GM21515 (cell line): ENCODE results near the gene GTF3C2.

ENCODE experiments used
- ATAC-seq: cut with Tn5 transposase; IDR thresholded peaks from one replicate; pipeline ENCODE4 v1.9.1; 2021; ENCODE audit not compliant: unreplicated experiment

Gene GTF3C2

DNA sequence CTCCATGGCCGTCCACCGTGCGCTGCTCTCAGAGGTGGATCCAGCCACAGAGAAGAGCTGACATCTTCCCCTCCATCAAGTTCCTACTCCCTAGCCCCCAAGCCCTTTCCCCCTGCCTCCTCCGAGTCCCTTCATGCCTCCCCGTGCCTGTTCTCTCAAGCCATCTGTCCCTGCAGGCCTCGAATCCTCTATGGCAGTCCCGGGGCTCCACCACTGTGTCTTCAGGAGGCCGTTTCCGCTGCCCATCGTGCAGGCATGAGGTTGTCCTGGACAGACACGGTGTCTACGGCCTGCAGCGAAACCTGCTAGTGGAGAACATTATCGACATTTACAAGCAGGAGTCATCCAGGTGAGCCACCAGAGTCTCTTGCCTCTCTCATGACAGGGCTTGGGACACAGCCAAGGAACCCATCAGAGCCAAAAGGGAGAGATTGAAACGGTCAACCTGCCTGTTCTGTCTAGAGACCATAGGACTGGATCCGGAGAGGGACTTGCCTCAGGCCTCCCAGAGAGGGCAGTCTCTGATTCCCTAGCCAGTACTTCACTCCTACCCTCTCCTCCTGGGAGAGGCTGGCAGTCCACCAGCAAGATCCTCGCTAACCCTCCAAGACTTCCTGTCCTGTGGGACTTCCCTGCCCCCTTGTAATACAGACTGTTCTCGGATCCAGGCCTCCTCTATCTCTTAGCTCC lies 58.0 kb downstream of the GTF3C2 start:
- no peak for ATAC-seq

DNA sequence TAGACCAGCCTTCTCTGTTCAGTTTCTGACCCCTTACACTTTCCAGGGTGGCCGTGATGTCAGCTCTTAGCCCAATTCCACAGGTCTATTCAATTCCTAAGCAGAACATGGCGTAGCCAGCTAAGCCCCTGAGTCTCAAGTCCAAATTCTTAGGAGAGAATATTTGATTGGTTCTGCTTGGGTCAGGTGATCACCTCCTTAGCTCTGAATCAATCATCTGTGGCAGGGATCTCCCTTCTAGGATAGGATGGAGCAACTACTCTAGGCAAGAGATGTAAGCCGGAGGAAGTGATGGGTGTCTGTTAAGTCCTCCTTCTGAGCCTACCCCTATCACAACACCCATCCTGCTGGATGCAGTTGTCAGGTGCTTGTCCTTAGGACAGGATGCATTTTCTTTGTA lies 59.4 kb downstream of the GTF3C2 start:
- no peak for ATAC-seq

DNA sequence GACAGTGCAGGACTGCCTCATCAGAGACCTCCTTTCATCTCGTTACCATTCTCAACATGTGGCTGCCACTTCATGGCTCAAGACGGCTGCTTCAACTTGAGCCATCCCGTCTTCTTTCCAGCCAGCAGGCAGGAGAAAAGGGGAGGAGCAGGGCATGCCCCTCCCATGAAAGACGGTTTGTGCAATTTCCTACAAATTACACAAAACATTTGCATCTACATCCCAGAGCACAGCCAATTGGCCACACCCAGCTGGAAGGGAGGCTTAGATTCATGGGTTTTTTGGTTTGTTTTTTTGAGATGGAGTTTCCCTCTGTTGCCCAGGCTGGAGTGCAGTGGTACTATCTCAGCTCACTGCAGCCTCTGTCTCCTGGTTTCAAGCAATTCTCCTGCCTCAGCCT lies 60.1 kb downstream of the GTF3C2 start:
- no peak for ATAC-seq

DNA sequence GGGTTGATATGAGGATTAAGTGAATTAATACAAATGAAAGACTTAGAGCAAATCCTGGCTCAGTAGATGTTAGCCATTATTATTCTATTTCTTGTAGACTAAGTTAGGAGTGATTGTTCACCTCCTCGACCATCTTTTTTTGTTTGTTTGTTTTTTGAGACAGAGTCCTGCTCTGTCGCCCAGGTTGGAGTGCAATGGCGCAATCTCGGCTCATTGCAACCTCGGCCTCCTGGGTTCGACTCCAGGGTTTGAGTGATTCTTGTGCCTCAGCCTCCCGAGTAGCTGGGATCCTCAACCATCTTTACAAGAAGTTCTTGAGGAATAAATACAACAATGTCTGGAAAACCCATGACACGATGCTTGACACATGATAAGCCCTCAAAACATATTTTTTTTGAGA lies 61.6 kb downstream of the GTF3C2 start:
- no peak for ATAC-seq

DNA sequence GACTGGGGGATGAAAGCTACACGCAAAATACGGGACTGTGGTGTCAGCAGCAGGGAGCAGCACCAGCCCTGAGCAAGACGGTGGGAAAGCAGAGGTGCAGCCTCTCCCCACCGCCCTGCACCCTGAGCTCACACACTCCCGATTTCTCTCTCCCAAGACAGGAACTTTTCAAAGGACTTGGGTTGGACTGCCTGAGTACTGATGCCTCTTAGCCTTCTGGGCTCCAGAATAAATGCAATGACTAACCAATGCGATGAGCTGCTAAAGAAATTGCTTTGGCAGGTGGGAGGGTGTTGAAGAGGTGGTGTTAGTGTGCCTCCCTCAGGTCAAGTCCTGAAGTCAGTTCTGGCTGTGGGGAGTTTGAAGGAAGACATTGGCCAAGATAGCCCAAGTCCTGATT lies 64.7 kb downstream of the GTF3C2 start:
- no peak for ATAC-seq

DNA sequence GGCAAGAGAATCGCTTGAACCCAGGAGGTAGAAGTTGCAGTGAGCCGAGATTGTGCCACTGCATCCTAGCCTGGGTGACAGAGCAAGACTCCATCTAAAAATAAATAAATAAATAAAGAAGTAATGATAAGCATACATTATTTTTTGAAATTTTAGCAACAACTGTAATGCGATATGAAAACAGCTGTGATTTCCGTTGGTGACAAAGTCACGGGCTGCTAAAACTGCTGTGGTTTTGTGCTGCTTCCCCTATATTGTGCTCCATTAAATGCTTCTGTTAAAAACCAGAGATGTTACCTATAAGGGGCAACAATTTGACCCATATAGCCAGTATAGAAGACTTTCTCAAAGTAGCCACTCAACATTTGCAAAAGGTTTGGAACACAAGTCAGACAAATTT lies 66.0 kb downstream of the GTF3C2 start:
- no peak for ATAC-seq

DNA sequence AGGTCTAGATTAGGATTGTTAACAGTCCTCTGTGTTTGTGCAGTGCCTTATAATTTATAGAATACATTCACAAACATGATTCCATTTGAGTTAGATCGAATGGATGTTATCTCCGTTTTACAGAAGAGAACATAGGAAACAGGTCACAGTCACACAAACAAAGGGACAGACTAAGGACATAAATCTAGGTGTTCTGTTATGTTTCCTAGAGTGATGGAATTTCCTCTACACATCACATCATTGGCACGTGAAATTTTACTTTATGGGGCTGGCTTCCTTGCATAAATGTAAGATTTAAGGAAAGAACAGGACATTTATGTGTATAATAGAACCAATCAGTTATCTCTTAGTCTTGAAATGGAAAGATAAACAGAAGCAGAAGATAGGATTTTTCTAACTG lies 68.0 kb downstream of the GTF3C2 start:
- ATAC-seq = no peak

DNA sequence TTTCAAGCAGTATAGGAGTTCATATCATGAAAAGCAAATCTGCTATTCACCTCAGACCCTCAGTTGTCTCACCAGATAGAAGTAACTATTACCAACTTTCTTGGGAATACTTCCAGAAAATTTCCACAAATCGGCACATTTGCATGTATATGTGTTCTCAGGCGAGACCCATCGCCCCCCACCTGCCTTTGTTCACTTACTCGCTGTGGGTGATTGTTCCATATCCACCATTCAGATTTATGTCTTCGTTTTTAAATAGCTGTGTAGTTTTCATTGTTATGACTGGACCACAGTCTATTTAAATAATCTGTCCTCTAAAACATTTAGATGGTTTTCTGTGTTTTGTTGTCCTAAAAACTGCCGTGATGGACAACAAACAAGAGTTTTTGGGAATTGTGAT lies 71.1 kb downstream of the GTF3C2 start:
- ATAC-seq = no peak

DNA sequence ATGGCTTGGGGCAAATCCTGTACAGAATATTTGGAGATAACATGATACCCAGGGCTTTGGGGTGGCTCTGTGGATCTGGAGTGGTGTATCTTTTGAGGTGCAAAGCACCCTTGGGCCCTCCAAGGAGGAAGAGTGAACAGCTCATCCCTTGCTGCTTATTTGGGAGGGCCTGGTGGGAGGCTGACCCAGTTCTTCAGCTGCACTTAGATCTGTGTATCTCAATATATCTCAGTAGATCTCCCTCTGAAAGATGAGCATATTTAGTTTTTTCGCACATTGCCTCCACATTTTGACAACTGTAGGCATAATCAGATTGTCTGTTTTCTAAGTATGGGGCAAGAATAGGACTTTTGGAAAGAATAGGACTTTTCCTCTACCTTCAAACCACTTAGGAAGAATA lies 71.6 kb downstream of the GTF3C2 start:
- no peak for ATAC-seq

DNA sequence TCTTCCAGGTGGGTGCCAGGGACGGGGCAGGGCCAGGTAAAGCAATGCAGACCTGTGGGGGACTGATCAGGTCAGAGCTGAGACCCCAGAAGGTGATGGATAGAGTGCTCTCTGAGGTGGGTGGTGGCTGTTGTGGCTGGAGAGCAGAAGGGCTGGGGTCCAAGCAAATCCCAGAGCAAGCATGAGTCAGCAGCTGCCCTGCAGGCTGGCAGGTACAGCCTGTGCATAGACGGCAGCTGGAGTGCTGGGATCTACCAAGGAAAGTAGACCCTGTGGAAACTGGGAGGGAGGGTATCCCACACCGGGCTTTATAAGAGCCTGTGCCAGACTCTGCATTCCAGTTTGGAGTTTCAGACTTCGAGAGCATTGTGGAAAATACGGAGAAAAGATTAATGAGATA lies 73.7 kb downstream of the GTF3C2 start:
- no peak for ATAC-seq

DNA sequence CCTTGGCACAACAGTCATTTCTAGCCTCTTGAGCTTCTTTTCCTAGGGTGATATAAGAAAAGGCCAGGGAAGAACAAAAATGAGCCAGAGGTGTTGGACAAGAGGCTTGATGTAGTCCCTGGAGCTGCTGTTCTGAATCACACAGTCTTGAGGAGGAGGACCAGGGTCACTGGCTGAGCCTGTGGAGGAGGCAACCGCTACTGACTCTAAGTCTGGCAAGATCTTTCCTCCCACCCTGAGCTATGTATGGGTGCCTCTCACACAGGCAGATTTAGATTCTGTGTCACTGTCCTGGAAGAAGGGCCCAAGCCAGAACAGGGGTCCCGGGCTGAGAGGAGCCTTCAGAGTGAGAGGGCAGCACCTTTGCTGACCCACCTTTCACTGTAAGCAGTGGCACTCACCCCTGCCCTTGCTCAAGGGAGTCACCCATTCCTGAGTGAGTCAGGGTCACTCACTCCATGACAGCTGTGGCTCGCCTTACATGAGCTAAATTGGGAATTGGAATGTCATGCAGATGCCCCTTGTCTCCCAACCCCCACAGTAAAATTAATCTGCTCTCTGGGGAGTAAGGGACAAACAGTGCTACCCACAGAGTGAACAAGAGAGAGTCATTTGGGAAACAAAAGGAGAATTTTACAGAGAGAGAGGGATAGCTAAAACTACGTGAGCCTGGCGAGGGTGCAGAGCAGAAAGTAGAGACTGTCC lies 74.6 kb downstream of the GTF3C2 start, which contains the start of gene TRIM54:
TRIM54 (plus strand) TSS at position 575 of the 705 bp plus-strand sequence. CDS start 303 bp downstream, outside the sequence.
- no peak for ATAC-seq

DNA sequence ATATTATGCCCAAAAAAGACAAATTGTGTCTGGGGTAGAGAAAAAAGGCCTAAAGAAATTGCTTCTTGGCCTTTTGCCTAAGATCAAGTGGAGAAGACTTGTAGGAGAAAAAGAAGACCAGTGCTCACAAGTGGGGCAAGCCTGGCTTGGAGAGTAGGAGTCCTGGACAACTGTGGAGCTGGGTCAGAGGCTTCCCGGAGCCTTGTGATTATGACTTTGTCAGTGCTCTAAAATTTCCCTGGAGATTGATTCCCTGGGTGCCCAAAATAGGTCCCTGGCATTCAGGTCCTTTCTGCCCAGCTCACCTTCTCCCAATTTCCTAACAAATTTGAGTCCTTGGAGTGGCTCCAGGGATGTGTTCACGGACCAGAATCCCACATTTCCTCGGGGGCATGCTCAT lies 75.1 kb downstream of the GTF3C2 start:
- ATAC-seq = no peak

DNA sequence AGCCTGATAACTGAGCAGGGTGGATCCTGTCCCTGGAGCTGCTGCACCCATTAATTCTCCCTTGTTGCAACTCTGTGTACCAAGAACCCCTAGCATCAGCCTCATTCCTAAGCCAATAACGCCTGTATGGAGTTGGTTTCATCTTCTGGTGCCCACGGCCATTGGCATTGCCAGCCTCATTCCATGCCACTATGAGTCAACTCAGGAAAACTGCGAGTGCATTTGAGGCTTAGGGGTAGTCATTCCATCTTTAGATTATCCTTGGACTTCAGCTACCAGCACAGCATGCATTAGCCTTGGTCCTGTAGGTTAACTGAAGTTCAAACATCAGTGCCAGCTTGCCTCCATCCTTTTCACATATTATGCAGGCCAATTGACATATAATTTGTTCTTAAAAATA lies 75.7 kb downstream of the GTF3C2 start:
- ATAC-seq = no peak

DNA sequence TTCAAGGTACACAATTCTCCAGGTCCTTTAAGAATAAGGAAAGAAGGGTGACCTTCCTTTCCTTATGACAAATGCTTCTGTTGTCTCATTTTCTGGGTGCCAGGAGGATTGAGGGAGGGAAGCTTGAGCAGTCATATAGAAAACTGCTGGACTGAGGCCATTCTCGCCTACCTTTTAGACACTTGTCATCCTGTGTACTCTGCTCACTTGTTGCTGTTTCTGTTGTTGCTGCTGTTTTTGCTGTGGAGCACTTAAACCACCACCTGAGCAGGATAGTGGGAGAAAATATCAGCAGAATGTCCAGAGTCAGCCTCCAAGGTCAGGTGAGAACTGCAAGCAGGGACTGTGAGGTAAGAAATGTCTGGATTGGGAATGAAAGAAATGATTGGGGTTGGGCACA lies 78.6 kb downstream of the GTF3C2 start:
- ATAC-seq = no peak
